GM10248 (cell line): ENCODE results near the gene MRPL36.
A peak's percentile ranks its signal among the peaks of the same experiment; 100 is the strongest.

Source experiments
- CTCF ChIA-PET: fragments of 300-600 bp; sonication (Branson Sonifier 250); formaldehyde crosslinking; extraction: SDS; loops from one replicate; lab custom pipeline; 2021; ENCODE audit warnings: antibody characterized with exemption; lab: Yijun Ruan, JAX
- POLR2A ChIA-PET: fragments of 350-650 bp; sonication (Branson Sonifier 250); formaldehyde crosslinking; extraction: SDS; loops from one replicate; lab custom pipeline; 2020; ENCODE audit warnings: antibody characterized with exemption; lab: Yijun Ruan, JAX
- DNase-seq: peaks from one replicate; pipeline ENCODE4 v3.0.0; 2012; ENCODE audit errors: extremely low spot score
- TF ChIP-seq, protein P1 (sequence below): IDR thresholded peaks from 2 replicates; pipeline ENCODE4 v1.5.1; 2012; ENCODE audit warnings: mild to moderate bottlenecking, low read depth; ENCODE audit errors: extremely low read depth, missing control alignments, control extremely low read depth

MRPL36 gene

DNA sequence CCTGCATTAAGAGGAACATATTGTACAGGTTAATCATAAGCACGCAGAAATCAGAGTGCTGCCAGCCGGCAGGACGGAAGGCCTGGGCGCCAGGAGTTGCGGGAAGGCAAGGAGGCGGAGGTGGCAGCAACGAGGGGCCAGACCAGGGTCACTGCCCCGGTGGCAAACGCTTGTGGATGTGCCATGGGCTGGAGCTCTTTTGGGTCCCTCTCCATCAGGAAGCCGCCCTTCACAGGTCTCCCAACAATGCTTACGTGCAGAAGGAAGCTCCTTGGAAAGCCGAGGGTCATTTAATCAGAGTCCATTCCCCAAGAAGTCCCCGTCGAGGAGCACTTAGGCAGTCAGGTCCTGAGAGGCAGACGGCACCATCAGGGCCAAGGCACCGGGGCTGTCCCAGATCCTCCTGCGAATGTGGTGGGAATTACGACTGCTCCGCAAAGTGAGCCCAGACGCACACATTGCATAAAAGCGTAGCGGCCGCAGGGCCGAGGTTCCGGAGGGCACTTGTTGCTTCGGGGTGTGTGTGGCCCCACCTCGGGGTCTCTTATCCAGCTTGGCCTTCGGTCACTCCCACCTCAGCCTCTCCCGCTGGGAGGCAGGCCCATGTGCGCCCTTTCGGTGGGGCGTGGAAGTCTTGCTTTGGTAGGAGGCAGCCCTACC lies 20.5 kb downstream of the MRPL36 start:
- no peak for DNase-seq
- ChIA-PET POLR2A (no interaction called here), CTCF (no interaction called here)
- TF ChIP-seq, protein P1, sequence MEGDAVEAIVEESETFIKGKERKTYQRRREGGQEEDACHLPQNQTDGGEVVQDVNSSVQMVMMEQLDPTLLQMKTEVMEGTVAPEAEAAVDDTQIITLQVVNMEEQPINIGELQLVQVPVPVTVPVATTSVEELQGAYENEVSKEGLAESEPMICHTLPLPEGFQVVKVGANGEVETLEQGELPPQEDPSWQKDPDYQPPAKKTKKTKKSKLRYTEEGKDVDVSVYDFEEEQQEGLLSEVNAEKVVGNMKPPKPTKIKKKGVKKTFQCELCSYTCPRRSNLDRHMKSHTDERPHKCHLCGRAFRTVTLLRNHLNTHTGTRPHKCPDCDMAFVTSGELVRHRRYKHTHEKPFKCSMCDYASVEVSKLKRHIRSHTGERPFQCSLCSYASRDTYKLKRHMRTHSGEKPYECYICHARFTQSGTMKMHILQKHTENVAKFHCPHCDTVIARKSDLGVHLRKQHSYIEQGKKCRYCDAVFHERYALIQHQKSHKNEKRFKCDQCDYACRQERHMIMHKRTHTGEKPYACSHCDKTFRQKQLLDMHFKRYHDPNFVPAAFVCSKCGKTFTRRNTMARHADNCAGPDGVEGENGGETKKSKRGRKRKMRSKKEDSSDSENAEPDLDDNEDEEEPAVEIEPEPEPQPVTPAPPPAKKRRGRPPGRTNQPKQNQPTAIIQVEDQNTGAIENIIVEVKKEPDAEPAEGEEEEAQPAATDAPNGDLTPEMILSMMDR, result no peak

DNA sequence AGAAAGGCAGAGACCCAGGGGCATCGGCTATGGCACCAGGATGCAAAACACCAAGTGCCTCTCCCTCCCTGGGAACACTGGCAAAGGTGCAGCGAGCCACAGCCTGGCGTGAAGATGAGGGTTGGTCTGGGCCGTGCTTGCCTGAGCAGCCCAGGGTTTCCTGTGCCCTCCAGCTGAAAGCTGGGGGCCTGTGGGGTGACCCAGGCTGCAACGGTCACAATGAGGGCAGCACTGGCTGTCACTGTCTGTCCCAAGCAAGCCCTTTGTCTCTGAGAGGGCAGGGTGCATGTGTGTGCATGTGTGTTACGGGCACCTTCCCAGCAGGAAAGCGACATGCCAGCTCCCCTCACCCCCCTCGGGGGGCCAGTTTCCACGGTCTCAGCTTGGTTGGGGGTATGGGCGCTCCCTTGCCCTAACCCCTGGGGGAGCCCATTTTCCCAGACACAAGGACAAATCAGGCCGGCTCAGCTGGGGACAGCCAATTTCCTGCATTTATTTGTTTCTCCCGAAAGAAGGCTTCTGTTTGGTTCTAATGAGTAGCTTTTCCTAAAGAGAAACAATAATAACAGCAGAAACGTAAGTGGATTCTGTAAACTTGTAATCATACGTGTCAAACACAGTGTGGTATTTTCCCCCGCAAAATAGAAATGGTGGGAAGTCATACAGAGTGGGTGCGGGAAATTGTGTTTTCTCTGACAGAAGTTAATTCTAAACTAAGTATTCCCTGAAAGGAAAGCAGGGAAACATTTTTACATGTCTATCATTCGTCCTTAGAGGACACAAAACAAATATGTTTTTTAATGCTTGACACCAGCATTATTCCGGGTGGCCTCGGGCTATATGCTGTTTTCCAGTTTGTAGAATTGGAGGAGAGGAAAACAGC lies 21.3 kb downstream of the MRPL36 start:
- TF ChIP-seq, protein P1, result no peak
- CTCF ChIA-PET, result no interaction called here
- DNase-seq, result no peak
- POLR2A ChIA-PET, result no interaction called here

DNA sequence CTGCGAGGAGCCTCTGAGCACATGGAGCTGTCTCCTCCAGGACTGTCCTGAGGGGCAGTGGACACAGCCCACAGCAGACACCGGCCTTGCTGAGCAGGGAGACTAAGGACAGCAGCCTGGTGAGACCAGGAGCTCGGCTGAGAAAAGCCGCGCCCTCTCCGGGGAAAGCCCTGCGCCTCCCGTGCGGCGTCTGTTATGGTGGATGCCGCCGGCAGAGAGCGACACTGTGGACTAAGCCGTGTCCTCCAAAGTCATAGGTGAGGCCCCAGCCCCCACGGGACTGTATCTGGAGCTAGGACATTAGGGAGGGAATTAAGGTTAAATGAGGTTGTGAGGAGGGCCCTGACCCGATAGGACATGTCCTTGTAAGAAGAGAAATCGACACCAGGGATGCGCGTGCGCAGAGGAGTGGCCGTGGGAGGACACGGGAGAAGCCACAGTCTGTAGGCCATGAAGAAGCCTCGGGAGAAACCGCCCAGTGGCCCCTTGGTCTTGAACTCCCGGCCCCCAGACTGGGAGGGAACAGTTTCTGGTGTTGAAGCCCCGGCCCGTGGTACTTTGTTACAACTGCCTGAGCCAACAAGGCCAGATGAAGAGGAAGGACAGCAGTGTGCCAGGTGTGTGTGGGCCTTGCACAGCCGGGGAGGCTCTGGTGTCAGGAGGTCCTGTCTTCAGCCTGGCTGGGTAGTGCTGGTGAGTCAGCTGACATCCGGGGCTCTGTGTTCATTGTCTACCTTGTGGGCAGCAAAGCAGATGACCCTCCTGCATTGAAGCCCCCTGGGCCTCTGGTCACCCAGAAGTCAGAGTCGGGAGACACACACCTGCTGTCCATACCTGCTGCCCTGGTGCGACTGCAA lies 22.1 kb downstream of the MRPL36 start:
- POLR2A ChIA-PET, result no interaction called here
- CTCF ChIA-PET, result interaction anchor here (1.4 to 1.8 kb wide), 2 partner anchors 13 to 21 kb away, joined by 3 to 6 read pairs; no protein-coding TSS in a partner anchor
- TF ChIP-seq, protein P1, result no peak
- DNase-seq, result no peak

DNA sequence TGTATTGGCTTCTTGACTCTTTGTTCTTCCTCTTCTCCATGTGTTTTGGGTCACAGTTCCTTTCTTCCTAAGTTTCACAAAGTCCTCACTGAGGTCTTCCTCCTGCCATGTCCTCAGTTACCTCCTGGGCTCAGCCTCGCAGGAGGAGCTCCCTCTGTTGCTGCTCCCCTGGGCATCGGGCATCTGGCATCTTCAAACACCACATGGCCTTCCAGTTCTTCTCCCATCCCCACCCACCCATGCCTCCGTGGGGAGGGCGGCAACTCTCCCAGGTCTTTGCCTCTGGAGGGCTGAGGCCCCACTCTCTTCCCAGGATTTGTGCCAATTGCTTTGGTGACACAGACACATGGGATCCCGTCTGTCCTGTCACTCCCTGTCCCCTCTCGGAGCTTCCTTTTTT lies 22.8 kb downstream of the MRPL36 start:
- no peak for DNase-seq
- POLR2A ChIA-PET, result no interaction called here
- CTCF ChIA-PET, result interaction anchor here (1.4 to 1.8 kb wide), 2 partner anchors 13 to 22 kb away, joined by 3 to 6 read pairs; no protein-coding TSS in a partner anchor
- TF ChIP-seq, protein P1, result no peak

DNA sequence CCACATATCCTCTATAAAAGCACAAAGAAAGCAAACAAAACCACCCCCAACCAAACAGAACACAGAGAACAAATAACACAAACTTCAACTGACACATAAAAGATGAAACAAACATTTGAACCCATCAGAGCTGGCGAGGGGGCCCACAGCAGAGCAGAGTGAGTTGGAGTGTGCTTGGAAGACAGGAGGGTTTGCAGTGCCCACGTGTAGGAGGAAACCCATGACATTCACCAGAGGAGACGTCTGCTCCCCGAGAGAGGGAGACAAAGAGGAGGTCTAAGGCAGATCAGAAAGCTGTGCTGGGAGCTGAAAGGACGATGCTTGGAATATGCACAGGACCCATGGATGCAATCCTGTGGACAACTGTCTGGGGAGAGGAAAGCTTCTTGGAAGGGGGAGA lies 27.0 kb downstream of the MRPL36 start:
- TF ChIP-seq, protein P1, result peak; percentile 9
- CTCF ChIA-PET, result interaction anchor here (1.1 to 5.6 kb wide), 3 partner anchors 8 to 27 kb away, joined by 4 to 41 read pairs (median 7); partner anchors contain the start of gene MRPL36
- POLR2A ChIA-PET, result interaction anchor here (0.6 kb wide), 1 partner anchor 35 kb away, joined by 4 read pairs; no protein-coding TSS in a partner anchor
- DNase-seq, result no peak
